HTR-8/SVneo (cell line): ENCODE measurements around the gene DENND1A.
A peak's percentile ranks its signal among the peaks of the same experiment; 100 is the strongest.

ENCODE experiments used
- DNase-seq: peaks from one replicate; pipeline ENCODE4 v3.0.0; 2011; ENCODE audit warnings: low spot score, mixed read lengths; ENCODE audit not compliant: insufficient read length
- FAIRE-seq: peaks from 2 replicates; lab custom pipeline; 2011; peaks lifted over from hg19 to GRCh38; lab: Jason Lieb, UNC

The DENND1A gene

DNA sequence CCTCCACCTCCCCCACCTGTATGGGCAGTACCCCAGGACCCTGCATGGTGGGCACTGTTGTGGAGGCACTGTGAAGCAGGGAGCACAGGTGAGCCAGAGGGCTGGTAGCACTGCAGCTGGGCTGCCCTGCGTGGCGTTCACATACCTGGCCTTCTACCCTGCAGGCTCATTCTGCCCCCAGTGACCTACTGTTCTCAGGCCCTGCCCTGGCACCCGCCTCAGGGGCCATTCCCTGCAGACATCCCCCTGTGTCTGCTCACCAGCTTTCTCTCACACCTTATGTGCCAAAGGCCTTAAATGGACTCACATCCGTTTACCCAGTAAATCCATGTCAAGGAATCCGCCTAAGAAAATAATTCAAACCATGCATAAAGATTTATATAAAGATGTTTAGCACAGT, 377.4 kb downstream of the DENND1A start:
- DNase-seq: no peak
- FAIRE-seq: no peak

DNA sequence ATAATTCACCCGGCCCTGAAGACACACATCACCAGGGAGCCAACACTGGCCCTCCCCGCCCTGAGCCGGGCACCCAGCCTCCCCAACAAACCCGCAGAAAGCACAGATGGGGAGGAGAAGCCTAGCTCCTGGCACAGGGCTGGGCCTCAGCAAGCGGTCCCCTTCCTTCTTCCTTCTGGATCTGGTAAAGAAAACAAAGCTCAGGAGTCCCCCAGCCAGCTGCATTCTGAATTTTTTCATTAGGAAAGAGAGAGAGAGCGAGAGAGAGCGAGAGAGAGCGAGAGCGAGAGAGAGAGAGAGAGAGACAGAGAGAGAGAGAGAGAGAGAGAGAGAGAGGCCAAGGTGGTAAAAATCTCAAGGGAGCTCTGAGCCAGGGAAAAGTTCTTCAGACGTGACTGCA, 378.2 kb downstream of the DENND1A start:
- DNase-seq: no peak
- FAIRE-seq: no peak

- no peak for FAIRE-seq
- no peak for DNase-seq
Measured at GRCh38 chr9:123550797-123551196, 379.1 kb downstream of the DENND1A start.

- no peak for FAIRE-seq
Measured at GRCh38 chr9:123550012-123550411, 379.9 kb downstream of the DENND1A start.

DNA sequence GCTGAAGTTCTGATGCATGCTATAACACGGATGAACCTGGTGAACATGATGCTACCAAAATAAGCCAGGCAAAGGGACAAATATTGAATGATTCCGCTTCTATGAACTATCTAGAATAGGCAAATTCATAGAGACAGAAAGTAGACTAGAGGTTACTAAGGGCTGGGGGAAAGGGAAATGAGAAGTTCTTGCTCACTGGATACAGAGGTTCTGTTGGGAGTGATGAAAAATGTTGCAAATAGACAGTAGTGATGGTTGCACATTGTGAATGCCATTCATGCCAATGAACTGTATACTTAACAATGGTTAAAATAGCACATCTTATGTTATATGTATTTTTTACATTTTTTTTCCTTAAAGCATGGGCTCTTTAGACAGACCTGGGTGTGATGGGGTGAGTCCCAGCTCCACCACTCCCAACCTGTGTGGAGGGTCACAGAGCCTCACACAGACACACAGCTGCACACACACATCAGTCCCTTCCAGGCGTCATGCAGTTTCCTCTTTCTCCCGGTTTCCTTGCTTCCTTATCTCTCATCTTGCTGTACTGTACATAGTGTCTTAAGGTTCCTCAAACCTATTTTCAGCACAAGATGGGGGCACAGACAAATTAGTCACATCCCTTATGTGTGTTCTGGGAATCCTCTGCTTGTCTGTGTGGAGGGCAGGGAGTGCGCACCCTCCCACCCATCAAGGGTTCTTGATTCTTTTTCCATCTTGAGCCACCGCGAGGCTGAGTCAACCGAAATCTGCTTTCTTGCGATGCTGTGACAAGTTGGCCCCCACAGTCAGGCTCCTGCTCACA, 381.0 kb downstream of the DENND1A start:
- DNase-seq (no peak), FAIRE-seq (no peak)

More at GRCh38 chr9:123550012-123550411, 379.9 kb downstream of the DENND1A start:
- no peak for DNase-seq

DNA sequence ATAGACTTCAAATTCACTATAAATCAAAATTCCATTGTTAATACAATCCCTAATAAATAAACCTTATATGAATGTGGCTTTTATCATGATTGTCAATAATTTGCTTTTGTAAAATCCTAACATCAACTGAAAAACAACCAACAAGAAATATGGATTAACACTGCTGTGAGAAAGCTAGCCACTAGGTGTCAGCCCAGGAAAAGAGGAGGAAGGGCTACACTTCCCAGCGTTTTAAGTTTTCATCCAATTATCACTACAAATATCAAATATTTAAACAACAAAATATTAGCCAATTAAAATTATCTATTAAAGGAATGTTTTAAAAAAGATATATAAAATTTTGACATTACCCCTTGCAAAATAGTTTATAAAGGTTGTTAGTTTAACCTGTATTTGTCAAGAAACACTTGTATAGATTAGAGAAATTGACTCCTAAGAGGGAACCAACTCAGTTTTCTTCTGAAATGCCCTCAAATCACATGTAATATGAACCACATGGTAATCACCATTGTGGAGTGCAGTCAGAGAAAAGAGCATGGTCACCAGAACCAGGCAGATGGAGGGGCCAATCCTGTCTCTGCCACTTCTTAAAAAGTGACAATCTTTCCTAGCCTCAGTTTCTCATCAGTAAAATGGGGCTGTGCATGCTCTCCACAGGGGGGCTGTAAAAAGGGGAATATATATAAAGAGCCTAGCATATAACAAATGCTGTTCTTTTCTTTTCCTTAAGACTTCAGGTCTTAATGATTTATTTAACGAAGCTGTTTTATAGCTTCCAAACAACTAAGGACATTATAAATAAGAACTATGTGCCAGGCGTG, 385.7 kb downstream of the DENND1A start:
- FAIRE-seq (no peak), DNase-seq (peak; percentile 34)

DNA sequence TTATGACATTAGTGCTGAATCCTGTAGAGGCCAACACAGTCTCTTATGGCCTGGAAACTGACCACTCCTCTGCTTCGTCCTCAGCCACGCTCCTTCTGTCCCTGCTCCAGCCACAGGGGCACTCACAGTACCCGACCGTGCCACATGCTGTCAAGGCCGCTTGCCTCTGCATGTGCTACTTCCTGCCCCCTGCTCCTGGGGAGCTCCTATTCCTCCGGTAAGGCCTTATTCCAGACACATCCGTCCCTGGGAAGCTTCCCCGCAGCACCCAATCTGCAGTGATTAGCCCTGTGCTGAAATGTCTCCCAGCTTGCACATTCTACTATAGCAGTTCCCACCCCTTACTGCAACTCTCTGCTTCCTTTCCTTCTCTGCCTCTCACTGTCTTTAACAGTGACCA, 386.4 kb downstream of the DENND1A start:
- FAIRE-seq: no peak
- DNase-seq: no peak

- FAIRE-seq: no peak
- DNase-seq: no peak
Measured at GRCh38 chr9:123542435-123543225, 387.3 kb downstream of the DENND1A start.

DNA sequence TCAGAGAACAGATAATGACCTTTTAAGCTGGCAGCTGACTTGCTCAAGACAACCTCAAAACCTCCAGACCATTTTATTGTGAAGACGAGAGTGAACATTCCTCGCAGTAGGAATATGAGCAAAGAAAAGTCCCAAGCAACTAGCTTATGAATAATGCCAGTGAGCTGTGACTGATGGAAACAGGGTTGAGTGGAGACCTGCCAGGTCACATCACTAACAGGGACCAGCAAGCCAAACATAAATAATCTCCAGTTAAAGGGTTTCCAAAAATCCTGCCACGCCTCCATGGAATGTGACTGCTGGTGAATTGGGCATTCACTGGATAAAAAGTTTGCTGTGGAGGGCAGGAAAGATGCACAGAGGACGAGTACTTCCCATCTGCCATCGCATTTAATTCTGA, 388.5 kb downstream of the DENND1A start:
- DNase-seq (no peak), FAIRE-seq (no peak)

- FAIRE-seq: no peak
- DNase-seq: no peak
Measured at GRCh38 chr9:123540457-123540856, 389.5 kb downstream of the DENND1A start.

- no peak for FAIRE-seq
Measured at GRCh38 chr9:123537809-123538208, 392.1 kb downstream of the DENND1A start.

GRCh38 chr9:123536455-123536868, 393.5 kb downstream of the DENND1A start:
- FAIRE-seq (no peak), DNase-seq (no peak)

More at GRCh38 chr9:123537809-123538208, 392.1 kb downstream of the DENND1A start:
- no peak for DNase-seq

- FAIRE-seq (no peak), DNase-seq (no peak)
Measured at GRCh38 chr9:123534336-123534735, 395.6 kb downstream of the DENND1A start.

- no peak for FAIRE-seq
- no peak for DNase-seq
Measured at GRCh38 chr9:123530244-123530643, 399.7 kb downstream of the DENND1A start.

DNA sequence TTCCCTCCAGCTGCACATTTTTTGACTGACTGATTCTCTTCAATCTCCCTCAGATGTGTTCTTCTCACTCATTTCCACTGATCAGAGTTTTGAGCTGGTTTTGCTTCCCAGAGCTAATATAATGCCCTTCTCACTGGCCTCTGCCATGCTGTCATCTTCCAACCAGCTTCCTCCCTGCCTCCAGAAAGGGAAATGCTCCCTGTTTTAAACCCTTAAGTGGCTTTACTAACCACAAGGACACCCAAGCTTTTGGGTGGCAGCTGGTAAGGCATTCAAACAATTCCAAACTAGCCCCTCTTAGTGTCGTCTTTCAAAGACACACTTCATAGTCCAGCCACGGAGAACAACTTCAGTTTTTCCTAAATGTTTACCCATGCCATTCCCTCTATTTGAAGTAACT, 401.4 kb downstream of the DENND1A start:
- FAIRE-seq (no peak), DNase-seq (no peak)

- FAIRE-seq (no peak), DNase-seq (no peak)
Measured at GRCh38 chr9:123527981-123528380, 401.9 kb downstream of the DENND1A start.

- DNase-seq (no peak), FAIRE-seq (no peak)
Measured at GRCh38 chr9:123525957-123526356, 404.0 kb downstream of the DENND1A start.

DNA sequence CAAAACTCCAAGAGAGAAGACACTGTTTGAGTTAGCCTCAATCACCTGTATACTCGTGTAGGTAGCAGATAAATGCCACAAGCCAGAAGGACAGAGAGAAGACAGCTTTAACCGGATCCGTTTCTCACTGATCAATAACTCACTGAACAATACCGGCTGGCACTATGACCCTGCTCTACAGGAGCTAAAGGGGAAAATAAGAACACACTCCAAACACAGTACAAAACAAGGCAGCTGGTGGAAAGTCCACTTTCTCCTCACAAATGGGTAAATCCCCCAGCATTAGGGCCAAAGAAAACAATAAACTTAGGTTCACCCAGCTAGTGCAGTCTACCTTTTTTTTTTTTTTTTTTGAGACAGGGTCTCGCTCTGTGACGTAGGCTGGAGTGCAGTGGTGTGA, 404.5 kb downstream of the DENND1A start:
- FAIRE-seq (no peak), DNase-seq (no peak)

DNA sequence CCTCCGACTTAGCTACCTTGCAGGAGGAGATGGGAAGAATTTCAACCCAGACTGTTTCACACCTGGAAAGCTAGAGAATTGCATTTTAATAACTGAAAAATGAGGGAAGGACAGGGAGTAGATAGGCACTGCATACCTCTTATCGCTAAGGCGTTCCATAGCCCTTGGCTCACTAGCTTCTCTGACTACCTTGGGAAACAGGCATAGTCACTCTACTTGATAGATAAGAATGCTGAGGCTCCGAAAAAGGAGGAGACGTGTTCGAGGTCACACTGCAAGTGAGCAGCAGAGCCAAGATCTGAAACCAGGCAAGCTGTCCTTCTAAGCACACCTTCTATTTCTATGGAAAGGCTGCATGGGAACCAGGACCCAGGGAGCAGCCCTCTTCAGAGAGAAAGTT, 405.1 kb downstream of the DENND1A start:
- no peak for FAIRE-seq

DNA sequence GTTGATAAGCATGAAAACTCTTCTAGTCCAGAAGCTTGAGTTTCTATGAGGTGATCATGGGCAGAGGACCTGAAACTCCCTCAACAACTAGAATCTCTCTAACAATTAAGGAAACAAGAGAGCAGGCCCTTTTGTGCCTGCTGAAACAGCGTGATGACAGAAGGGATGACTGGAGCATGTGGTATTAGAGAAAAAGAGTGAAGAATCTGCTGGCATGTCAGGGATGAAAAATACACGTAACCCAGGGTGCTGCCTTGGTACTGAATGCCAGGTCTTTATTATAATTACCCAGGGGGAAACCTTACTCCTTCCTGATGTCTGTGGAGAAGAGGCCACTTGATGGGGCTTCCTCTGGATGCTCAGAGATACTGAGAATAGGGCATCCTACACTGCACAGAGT, 406.1 kb downstream of the DENND1A start:
- DNase-seq (no peak), FAIRE-seq (no peak)

More for the DNA sequence above, 405.1 kb downstream of the DENND1A start:
- DNase-seq: no peak
